PC-3 (cell line): ENCODE data around the gene GSG1L. TPM values are rescaled to one million over a fixed set of nuclear protein-coding genes. Genes with fewer than 3 reads are reported as not detected.

ENCODE experiments used
- ATAC-seq: fragments of 200-7000 bp; cut with Tn5 transposase; 2 replicates; pipeline ENCODE4 v1.9.1; 2020; ENCODE audit warnings: mild to moderate bottlenecking, moderate library complexity
- BruUV-seq: library from RNA; stranded (reverse); fragments of 400-500 nt; replicated peaks from 2 replicates; lab custom pipeline; 2021; lab: Mats Ljungman, UMichigan
- CTCF ChIA-PET: fragments of 300-600 bp; sonication (Branson Sonifier 250); formaldehyde crosslinking; loops from one replicate; lab custom pipeline; 2022; ENCODE audit warnings: antibody characterized with exemption; lab: Charles Lee
- POLR2A ChIA-PET: fragments of 300-600 bp; sonication (Branson Sonifier 250); formaldehyde crosslinking; loops from one replicate; lab custom pipeline; 2022; ENCODE audit warnings: antibody characterized with exemption; ENCODE audit not compliant: unreplicated experiment; lab: Charles Lee
- DNase-seq: peaks from one replicate; pipeline ENCODE4 v3.0.0-alpha.2; 2015
- H2AFZ ChIP-seq: fragments of 300-600 bp; sonication (generic); 2 replicates; pipeline ENCODE4 v1.6.0; 2016; ENCODE audit warnings: antibody characterized with exemption, low read length
- H3F3A ChIP-seq: fragments of 300-600 bp; sonication (generic); one replicate; pipeline ENCODE4 v1.6.0; 2017; ENCODE audit warnings: antibody characterized with exemption, low read length, control low read depth, mild to moderate bottlenecking; ENCODE audit not compliant: unreplicated experiment
- H3K27ac ChIP-seq: fragments of 300-600 bp; sonication (generic); 2 replicates; pipeline ENCODE4 v1.5.1; 2016; ENCODE audit warnings: mild to moderate bottlenecking, low read length
- H3K27me3 ChIP-seq: fragments of 300-600 bp; sonication (generic); 2 replicates; pipeline ENCODE4 v1.6.1; 2016; ENCODE audit warnings: low read length, mixed read lengths
- H3K36me3 ChIP-seq: fragments of 300-600 bp; sonication (generic); 2 replicates; pipeline ENCODE4 v1.6.1; 2016; ENCODE audit warnings: low read depth, mixed run types, low read length, mixed read lengths
- H3K4me1 ChIP-seq: fragments of 300-600 bp; sonication (generic); 2 replicates; pipeline ENCODE4 v1.5.1; 2016; ENCODE audit warnings: low read length; ENCODE audit not compliant: insufficient read depth
- H3K4me2 ChIP-seq: fragments of 300-600 bp; sonication (generic); 2 replicates; pipeline ENCODE4 v1.6.0; 2016; ENCODE audit warnings: low read length
- H3K4me3 ChIP-seq: fragments of 300-600 bp; sonication (generic); 2 replicates; pipeline ENCODE4 v1.5.1; 2016; ENCODE audit warnings: mild to moderate bottlenecking, low read length, mixed read lengths
- H3K79me2 ChIP-seq: fragments of 300-600 bp; sonication (generic); 2 replicates; pipeline ENCODE4 v1.6.1; 2017; ENCODE audit warnings: low read length, mixed read lengths
- H3K9ac ChIP-seq: fragments of 300-600 bp; sonication (generic); 2 replicates; pipeline ENCODE4 v1.6.0; 2016; ENCODE audit warnings: mild to moderate bottlenecking, low read length
- H3K9me2 ChIP-seq: fragments of 300-600 bp; sonication (generic); replicated peaks from 2 replicates; pipeline ENCODE4 v1.6.1; 2016; ENCODE audit warnings: mixed run types, low read length, mixed read lengths
- H3K9me3 ChIP-seq: fragments of 300-600 bp; sonication (generic); 2 replicates; pipeline ENCODE4 v1.6.1; 2016; ENCODE audit warnings: low read length, mixed read lengths
- H4K20me1 ChIP-seq: fragments of 300-600 bp; sonication (generic); 2 replicates; pipeline ENCODE4 v1.6.1; 2016; ENCODE audit warnings: low read length, mixed read lengths
- EZH2 ChIP-seq: fragments of 300-600 bp; sonication (generic); IDR thresholded peaks from one replicate; pipeline ENCODE4 v1.6.1; 2017; ENCODE audit warnings: antibody characterized with exemption, mild to moderate bottlenecking, low read length; ENCODE audit not compliant: unreplicated experiment
- EZH2phosphoT487 ChIP-seq: fragments of 300-600 bp; sonication (generic); IDR thresholded peaks from 2 replicates; pipeline ENCODE4 v1.6.1; 2018; ENCODE audit warnings: mild to moderate bottlenecking, antibody characterized with exemption, low read length, borderline replicate concordance
- intact Hi-C: fragments of 100-400 bp; cut with micrococcal nuclease; formaldehyde crosslinking; loops from 2 replicates; pipeline ENCODE4 v1.9.0; 2023
- total RNA-seq: library from RNA; depleted of rRNA; stranded (reverse); fragments of >200 nt; gene quantifications from 2 replicates; pipeline ENCODE4 v1.2.3, GENCODE V29; 2014
- TF ChIP-seq, protein P1 (sequence below): fragments of 300-600 bp; sonication (generic); conservative IDR thresholded peaks from 2 replicates; pipeline ENCODE4 v1.5.1; 2017; ENCODE audit warnings: antibody characterized with exemption, low read depth, mild to moderate bottlenecking, low read length

The GSG1L gene
- total RNA-seq, 1 experiment from 2014 or later, result not detected

GRCh38 chr16:27974896-27975540 lies 88.5 kb downstream of the GSG1L start:
- H3K27me3 ChIP-seq, result no peaks in the 10 kb centered on the region
- no peak overlapping the region for H3K27ac ChIP-seq
- H3K9me3 ChIP-seq, result no peaks in the 10 kb centered on the region
- CTCF ChIA-PET, result no interaction called here
- H3K9me2 ChIP-seq, result no peaks in the 10 kb centered on the region
- no peaks in the 10 kb centered on the region for H3K36me3 ChIP-seq
- H3F3A ChIP-seq, result no peaks in the 10 kb centered on the region
- POLR2A ChIA-PET, result no interaction called here
- TF ChIP-seq, protein P1, sequence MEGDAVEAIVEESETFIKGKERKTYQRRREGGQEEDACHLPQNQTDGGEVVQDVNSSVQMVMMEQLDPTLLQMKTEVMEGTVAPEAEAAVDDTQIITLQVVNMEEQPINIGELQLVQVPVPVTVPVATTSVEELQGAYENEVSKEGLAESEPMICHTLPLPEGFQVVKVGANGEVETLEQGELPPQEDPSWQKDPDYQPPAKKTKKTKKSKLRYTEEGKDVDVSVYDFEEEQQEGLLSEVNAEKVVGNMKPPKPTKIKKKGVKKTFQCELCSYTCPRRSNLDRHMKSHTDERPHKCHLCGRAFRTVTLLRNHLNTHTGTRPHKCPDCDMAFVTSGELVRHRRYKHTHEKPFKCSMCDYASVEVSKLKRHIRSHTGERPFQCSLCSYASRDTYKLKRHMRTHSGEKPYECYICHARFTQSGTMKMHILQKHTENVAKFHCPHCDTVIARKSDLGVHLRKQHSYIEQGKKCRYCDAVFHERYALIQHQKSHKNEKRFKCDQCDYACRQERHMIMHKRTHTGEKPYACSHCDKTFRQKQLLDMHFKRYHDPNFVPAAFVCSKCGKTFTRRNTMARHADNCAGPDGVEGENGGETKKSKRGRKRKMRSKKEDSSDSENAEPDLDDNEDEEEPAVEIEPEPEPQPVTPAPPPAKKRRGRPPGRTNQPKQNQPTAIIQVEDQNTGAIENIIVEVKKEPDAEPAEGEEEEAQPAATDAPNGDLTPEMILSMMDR, result no peak
- no peak for TF ChIP-seq EZH2phosphoT487
- no peak for TF ChIP-seq EZH2
- H2AFZ ChIP-seq, result no peak overlapping the region
- H3K4me3 ChIP-seq, result no peak overlapping the region
- DNase-seq, result no peak
- H3K4me1 ChIP-seq, result no peaks in the 10 kb centered on the region
- H3K4me2 ChIP-seq, result no peak overlapping the region
- H3K79me2 ChIP-seq, result no peaks in the 10 kb centered on the region
- H4K20me1 ChIP-seq, result no peaks in the 10 kb centered on the region
- no peak overlapping the region for H3K9ac ChIP-seq
- no peak for ATAC-seq
- intact Hi-C loops, result no loop called here
- BruUV-seq, result no TSS peak

- DNase-seq (no peak), ATAC-seq (no peak)
- Histone ChIP-seq H3K9ac (no peak overlapping the region), H4K20me1 (no peaks in the 10 kb centered on the region), H3K9me2 (no peaks in the 10 kb centered on the region), H2AFZ (no peak overlapping the region), H3K27me3 (no peaks in the 10 kb centered on the region), H3K79me2 (no peaks in the 10 kb centered on the region), H3F3A (no peaks in the 10 kb centered on the region), H3K4me2 (no peak overlapping the region), H3K27ac (no peak overlapping the region), H3K4me3 (no peak overlapping the region), H3K9me3 (no peaks in the 10 kb centered on the region), H3K36me3 (no peaks in the 10 kb centered on the region), H3K4me1 (no peaks in the 10 kb centered on the region)
- ChIA-PET POLR2A (no interaction called here), CTCF (interaction anchor here (0.6 kb wide), 1 partner anchor 106 kb away, joined by 3 read pairs; no protein-coding TSS in a partner anchor)
- BruUV-seq, result no TSS peak
- intact Hi-C loops, result no loop called here
- TF ChIP-seq, protein P1, result no peak
- TF ChIP-seq EZH2 (no peak), EZH2phosphoT487 (no peak)
Measured at GRCh38 chr16:27973678-27974077, 89.8 kb downstream of the GSG1L start.

GRCh38 chr16:27972500-27972899 lies 91.0 kb downstream of the GSG1L start:
- ChIA-PET CTCF (interaction anchor here (0.6 to 1.0 kb wide), 5 partner anchors 22 to 249 kb away, joined by 3 to 19 read pairs (median 3); no protein-coding TSS in a partner anchor), POLR2A (no interaction called here)
- H2AFZ ChIP-seq, result no peak overlapping the region

More at GRCh38 chr16:27972500-27972899, 91.0 kb downstream of the GSG1L start:
- no peak overlapping the region for H3K4me3 ChIP-seq
- no peaks in the 10 kb centered on the region for H3K27me3 ChIP-seq
- H4K20me1 ChIP-seq, result no peaks in the 10 kb centered on the region
- no peaks in the 10 kb centered on the region for H3K9me2 ChIP-seq
- no peak overlapping the region for H3K27ac ChIP-seq
- BruUV-seq, result no TSS peak
- intact Hi-C loops, result loop anchor here (1.0 kb wide), 1 partner anchor 98 kb away; no protein-coding TSS in a partner anchor
- peak; percentile 67 for ATAC-seq
- H3K4me1 ChIP-seq, result no peaks in the 10 kb centered on the region
- TF ChIP-seq, protein P1, result peak; percentile 68
- no peak for TF ChIP-seq EZH2phosphoT487
- no peak overlapping the region for H3K4me2 ChIP-seq
- no peaks in the 10 kb centered on the region for H3F3A ChIP-seq
- peak; percentile 56 for DNase-seq
- no peaks in the 10 kb centered on the region for H3K9me3 ChIP-seq
- H3K79me2 ChIP-seq, result no peaks in the 10 kb centered on the region
- no peak overlapping the region for H3K9ac ChIP-seq
- H3K36me3 ChIP-seq, result no peaks in the 10 kb centered on the region
